ENCODE results near the gene MYO1E.

MYO1E gene

DNA sequence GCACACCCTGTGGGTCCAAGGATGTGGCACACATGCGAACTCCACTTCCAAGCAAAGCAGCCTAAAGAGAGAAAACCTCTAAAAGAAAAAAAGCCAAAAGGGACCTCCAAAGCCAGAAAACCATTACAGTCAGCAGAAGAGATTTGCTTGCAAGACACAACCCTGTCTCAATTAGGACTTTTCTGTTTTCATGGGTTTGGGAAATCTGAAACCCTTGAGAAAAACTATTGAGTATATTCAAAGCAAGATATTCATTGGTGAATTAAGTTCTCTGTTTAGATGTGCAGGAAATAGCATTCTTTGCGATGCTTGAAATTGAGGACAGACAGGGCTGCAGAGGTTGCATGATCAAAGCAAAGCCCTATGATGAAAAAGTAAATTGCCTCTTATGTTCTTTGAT, 176.3 kb downstream of the MYO1E start:
- no peak for DNase-seq (ENCODE audit: low read depth in 2 of 2)

DNA sequence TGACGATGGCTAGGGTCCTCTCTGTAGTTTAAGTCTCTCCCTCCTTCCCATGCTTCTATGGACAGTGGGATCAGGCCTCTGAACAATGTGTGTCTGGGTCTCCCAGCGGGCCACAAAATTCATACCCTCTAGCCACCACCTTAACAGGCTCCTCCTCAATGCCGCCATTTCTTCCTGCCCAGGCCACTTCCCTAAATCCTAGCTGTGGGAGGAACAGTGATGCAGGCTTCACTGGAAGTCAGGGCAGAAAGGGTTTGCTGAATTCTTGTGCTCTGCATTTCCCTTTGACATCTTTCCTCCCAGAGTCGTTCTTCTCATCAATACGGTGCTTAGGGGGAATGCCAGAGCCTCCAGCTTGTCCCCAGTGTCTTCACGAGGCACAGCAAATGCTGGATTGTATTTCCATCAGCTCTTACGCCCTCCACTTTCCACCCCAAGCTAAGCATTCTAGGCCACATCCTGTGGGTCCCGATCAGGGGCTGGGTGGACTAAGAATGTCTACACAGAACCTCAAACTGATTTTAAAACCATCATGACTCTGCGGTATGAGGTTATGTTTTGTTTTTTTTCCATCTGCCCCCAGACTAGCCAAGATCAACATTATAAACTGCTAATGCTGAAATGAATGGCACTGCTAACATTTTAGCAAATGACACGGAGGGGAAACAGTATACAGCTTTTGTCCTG, 177.9 kb downstream of the MYO1E start:
- no peak for DNase-seq (ENCODE audit: low read depth in 2 of 2)

DNA sequence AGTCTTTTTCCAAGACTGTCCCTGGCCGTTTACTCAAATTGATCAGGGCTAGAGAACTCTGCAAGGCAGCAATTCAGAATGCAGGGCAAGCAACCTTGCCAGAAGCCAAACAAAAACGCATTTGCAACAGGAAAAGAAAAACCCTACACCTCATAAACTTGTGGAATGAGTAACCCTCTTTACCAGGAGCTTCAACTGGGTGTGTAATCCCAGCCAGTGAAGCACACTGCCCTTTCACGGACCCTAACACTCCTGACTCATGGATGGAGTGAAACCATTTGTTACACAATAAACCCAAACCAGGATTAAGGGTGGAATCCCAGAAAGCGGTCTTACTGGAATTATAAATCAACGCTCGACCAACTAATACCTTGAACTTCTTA, 180.8 kb downstream of the MYO1E start:
- DNase-seq (ENCODE audit: low read depth in 2 of 2): no peak

DNA sequence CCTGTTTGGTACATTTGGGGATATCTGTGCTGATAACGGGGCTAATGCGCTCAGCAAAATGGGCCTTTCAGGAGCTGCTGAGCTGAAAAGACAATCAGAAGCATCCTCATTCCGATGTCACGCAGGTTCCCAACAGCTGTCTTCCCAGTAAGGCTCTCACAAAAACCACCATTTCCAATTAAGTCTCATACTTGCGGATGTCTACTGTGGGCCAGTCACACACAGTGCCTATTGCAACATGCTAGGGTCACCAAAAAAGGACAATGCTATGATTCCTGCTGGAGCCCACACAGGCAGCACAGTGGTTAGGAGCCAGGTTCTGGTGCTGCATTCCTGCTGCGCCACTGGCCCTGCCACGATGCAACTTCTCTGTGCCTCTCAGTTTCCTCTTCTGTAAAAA, 182.4 kb downstream of the MYO1E start:
- no peak for DNase-seq (ENCODE audit: low read depth in 2 of 2)

DNA sequence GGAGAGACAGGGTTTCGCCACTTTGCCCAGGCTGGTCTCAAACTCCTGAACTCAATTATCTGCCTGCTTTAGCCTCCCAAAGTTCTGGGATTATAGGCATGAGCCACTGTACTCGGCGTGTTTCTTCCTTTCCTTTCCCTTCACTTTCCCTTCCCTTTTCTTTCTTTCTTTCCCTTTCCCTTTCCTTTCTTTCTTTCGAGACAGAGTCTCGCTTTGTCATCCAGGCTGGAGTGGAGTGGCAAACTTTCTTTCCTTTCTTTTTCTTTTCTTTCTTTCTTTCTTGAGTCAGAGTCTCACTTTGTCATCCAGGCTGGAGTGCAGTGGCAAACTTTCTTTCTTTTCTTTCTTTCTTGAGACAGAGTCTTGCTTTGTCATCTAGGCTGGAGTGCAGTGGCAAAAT, 183.4 kb downstream of the MYO1E start:
- no peak for DNase-seq (ENCODE audit: low read depth in 2 of 2)

DNA sequence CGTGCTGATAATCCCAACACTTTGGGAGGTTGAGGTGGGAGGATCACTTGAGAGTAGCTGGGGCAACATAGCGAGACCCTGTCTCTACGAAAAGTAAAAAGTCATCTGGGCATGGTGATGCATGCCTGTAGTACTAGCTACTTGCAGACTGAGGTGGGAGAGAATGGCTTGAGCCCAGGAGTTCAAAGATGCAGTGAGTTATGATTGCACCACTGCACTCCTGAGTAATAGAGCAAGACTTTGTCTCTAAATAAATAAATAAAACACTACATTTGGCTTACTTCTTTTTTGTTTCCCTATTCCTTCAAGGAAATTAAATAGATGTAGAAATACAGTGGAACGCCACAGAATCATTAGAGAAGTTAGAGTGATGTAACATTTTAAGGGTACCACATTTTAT, 186.2 kb downstream of the MYO1E start:
- DNase-seq (ENCODE audit: low read depth in 2 of 2): no peak

DNA sequence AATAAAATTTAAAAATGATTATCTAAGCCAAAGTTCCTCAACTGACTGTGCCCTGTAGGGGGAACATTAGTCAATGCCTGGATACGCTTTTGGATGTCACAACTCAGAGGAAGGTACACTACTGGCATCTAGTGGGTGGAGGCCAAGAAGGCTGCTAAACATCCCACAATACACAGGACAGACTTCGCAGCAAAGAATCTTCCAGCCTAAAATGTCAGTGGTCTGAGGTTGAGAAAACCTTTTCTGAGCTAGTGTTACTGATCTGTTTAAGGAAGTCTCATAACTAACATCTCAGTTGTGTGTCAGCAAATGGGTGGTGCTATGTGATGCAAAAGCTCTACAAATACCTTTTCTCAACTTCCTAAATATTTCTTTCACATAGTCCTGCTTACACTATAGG, 186.9 kb downstream of the MYO1E start:
- DNase-seq (ENCODE audit: low read depth in 2 of 2): no peak

DNA sequence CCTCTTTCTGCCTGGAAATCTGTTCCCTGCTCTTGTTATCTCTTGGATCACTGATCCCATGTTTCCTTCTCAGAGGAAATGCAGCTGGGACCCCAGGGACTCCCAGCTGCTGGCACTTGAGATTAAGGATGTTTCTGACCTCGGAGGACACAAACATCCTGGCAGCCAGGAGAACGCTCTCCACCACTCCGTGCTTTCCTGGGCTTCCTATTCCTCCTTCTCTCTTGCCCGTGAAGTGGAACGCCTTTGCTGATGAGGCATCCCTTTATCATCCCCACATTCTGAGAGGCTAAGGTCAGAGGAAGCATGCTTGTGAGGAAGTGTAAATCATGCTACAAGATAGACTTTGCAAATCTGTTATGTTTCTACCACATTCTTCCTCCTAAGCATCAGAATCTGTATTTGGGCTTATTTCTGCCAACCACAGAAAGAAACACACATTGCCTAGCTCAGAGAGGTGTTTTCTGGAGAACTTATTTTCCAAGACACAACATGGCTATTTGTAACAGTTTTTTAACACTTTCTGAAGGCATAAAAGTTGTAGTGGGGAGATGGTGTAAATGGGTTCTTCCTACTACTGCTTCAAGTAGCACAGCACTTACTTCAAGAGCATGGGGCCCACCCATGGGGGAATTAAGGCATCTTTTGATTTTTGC, 191.6 kb downstream of the MYO1E start:
- no peak for DNase-seq (ENCODE audit: low read depth in 2 of 2)

DNA sequence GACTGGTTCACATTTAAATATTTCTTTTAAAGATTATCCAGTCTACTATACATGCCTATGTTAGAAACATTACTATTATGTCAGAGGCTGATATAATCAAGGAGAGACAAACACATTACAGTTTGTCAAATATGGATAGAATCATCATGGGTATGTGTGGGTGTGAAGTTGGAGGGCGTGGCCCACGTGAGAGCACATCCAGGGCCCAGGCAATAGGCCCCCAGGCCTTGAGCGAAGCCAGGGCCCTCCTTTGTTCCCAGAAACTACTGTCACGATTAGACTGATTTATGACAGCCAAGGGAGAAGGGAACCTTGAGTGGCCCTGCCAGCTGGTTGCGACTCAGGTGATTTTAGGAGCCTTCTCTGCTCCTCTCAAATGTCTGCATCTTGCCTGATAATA, 193.0 kb downstream of the MYO1E start:
- DNase-seq (ENCODE audit: low read depth in 2 of 2): no peak

DNA sequence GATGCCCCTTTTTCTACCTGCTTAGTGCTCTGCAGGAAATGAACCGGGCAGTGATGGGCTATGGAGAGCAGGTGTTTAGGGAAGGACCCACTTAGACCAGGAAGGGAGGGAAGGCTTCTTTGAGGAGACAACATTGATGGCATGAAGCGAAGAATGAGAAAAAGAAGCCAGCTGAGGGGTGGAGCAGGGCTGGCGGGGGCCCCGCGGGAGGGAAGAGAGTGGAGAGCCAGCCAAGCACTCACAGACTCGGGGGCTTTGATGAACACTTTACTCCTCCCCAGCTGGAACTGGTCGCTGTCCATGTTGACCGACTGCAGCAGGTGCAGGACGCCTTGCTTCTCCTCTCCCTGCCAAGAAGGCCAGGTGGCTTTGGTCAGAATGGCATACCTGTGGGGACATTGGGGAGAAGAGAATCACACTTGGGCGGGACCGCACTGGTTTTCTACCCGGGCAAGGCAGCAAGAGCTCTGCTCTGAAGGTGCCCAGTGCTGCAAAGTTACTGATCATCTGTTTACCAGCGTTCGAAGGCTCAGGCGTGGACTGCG, 194.4 kb downstream of the MYO1E start:
- no peak for DNase-seq (ENCODE audit: low read depth in 2 of 2)

DNA sequence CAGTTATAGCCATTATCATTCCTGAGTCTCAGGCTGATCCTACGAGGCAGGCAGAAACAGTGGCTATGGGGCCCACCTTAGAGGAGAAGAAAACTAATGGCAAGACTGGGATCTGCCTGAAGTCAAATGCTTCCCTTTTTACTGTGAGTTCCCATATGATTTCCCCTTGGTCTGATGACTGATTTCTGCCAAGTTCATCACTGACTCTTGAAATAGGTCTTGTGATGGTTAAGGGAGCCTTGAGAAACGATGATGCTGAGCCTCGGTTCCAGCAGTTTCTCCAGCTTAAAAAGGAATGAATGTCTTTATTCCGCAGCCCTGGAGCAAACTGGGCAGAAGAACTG, 195.4 kb downstream of the MYO1E start:
- no peak for DNase-seq (ENCODE audit: low read depth in 2 of 2)

DNA sequence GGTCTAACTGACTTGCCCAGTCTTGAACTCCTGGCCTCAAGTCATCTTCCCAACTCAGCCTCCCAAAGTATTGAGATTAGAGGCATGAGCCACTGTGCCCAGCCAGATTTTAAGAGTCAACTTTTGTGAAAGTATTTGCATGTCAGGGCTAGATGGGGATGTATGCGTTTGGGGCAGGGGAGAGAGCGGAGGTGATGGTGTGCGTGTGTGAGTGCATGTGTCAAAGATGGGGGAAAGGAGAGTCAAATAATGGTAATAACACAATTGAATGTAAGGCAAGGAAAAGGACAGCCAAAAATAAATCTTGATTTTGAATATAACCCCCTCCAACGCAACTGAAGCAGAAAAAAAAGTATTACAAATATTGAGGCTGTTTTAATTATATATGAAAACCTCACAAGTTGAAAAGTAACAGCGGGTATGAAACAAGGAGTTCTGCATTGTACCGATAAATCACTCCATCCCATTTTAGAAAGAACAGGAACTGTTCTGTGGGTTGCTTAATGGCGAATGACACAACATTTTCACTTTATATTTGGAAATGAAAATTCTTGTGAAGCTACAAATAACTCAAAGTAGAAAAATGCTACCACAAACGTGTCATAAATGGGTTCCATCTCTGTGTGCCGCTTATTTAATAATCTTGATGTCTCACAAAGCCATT, 195.9 kb downstream of the MYO1E start:
- no peak for DNase-seq (ENCODE audit: low read depth in 2 of 2)

DNA sequence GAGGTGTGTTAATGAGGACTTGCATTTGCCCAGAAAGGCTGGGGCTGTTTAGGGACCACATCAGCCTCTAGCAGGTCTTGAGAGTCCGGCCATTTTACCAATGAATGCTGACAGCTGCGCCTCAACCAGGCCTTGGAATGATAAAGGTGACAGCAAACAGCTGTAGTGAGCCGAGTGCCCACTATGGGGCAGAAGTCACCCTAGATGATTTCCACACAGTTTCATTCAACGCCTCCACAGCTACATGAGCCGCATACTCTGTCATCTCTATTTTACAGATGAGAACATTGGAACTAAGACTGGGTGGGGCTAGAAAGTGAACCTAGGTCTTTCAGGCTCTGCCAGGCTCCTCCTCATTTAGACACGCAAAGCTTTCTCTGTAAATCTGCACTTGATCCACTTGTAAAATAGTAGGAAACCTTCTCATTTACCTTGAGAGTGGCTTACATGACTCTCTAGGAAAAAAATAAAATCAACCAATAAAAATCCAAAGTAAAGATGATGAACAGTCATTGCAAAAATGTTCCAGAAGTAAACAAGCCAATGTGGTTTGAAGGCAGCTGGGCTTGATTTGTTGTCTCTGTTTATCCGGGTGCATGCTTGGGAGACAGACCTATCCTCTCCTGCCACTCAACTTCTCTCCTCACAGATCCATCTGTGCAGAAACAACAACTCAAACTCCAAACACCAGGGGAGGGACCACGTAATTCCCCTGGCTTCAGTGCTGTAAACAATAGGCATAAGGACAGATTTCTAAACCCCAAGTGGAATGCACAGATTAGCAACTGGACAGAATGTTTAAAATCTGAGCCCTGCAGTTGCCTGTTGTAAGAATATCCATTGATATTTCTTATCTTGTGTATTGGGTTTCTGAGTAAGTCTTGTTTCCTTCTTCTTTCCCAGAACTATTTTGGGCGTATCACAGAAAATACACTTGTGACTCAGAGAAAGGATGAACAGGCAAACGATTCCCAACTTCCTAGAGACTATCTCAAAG, 197.5 kb downstream of the MYO1E start:
- no peak for DNase-seq (ENCODE audit: low read depth in 2 of 2)

DNA sequence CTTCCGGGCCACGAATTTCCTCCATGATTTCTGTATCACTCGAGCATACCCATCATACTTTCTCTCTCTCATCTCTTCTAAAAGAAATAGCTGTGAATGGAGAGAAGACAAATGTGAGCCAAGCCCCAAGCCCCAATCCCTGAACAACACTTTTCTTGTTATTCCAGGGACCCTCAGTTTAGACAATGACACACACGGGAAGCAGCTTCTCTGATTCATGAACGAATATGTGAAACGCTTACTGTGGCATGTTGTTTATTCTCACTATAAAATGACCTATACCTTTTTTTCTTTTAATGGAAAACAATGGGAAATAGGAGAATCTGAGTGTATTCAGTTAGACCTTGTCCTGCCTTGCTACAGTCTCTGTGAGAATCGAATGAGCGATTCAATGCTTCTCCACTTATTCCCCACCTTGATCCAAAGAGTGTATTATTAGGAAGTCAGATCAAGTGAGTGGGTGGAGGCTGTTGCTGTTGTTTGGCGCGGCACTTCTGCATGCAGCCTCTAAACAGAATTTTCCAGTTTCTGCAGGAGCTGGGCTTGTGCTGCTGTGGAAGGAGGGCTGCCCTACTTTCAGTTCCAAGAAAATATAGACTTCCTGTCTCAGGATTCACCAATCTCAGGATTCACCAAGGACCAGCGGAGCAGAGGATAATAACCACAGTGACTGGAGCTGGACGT, 198.4 kb downstream of the MYO1E start:
- DNase-seq (ENCODE audit: low read depth in 2 of 2): no peak

DNA sequence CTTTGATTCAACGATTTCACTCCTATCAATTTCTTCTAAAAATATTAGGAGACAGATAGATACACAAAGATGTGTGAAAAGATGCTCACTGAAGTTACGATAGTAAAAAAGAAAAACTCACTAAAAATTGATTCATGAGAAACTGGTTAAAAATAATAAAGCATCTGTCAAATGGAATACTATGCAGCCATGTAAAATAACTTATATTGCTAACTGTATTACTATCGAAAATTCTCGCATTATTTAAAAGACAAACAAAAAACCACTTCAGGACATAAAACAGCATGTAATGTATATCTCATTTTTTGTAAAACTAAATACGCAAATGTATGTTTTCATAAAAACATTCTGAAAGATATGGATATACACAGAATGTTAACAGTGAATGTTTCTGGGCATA, 199.5 kb downstream of the MYO1E start:
- no peak for DNase-seq (ENCODE audit: low read depth in 2 of 2)

DNA sequence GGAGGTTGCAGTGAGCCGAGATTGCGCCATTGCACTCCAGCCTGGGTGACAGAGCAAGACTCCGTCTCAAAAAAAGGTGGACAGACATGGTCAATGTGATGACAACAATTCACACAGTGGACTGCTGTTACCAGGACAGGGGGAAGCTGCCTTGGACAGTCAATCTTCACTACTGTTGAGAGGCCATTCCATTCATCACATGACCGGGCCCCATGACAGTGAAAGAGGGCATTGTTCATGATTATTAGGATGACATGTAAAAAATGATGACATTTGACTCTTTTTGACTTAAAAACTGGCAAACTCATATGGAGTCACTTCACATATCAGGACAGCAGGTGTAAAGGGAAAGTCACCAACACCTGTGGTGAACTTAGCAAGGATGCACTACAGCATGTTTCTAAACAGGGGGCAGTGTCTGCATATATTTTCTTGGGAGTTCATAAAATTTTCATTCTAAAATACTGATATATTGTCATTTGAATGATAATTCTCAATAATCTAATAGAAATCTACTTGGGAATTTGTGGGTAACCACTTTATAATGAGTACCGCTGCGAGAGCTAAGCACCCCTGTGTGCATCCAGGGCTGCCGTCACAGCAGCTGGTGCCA, 200.3 kb downstream of the MYO1E start:
- DNase-seq (ENCODE audit: low read depth in 2 of 2): no peak

DNA sequence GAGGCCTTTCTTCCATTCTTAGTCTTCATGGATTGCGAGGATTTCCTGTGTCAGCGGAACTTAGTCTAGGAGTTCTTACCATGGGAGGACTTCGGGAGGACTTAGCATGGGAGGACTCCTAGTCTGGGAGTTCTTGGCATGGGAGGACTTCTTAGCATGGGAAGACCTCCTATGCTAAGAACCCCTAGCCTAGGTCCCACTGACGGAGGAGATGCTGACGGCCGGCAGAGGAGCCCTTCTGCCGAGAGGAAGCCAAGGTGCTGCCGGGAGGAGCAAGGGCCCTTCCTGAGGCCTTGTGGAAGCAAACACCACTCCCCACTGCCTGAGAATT, 201.6 kb downstream of the MYO1E start:
- DNase-seq (ENCODE audit: low read depth in 2 of 2): no peak

DNA sequence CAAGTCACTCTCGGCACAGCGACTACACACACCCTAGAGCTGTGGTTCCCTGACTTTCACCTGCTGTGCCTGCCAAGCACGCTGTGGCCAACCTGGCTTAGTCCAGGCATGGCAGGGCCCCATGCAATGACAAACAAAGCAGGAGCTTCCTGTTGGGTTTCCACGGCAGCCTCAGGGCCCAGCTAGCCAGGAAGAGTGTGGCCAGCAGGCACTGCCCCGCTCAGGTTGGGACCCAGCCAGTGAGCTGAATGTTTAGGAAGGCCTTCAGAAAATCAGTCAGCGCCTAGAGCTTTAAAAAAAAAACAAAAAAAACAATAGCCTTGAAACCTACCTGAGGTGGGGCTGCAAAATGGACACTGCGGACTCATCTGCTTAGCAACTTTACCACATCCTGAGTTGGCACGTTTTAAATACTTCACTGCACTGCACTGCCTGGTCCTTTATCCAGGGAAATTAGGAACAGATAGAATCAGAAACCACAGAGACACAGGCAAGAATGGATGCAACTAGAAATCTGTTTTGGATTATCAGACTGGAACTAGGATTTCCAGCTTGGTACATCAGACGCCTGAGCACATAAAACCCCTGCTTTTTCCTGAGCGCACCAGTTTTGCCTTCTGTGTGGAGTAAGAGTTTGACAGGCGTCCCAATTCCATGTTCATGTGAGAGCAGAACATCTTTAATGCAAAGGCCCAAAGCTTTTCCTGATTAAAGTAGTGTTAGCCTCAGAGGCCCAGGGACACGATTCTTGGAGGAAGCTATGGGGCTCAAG, 202.2 kb downstream of the MYO1E start:
- DNase-seq (ENCODE audit: low read depth in 2 of 2): no peak

DNA sequence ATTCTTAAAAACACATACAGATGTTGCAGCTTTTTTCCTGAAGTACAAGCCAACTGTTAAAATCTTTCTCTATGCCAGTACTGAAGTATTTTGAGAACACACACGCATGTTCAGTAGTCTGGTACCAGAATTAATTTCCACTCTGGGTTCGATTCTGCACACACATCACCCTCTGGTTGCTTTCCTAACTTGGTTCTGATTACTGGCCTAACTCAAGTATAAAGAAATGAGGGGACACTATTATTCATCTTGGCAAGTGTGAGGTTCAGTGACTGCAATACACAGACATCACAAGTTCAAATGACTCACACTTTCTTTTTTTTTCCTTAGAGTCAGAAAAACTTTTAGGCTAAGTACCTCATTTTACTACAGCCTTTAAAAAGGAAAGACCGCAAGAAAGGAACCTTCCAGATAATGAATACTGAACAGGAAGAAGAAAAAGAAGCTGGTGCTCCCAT, 203.4 kb downstream of the MYO1E start:
- DNase-seq (ENCODE audit: low read depth in 2 of 2): no peak

DNA sequence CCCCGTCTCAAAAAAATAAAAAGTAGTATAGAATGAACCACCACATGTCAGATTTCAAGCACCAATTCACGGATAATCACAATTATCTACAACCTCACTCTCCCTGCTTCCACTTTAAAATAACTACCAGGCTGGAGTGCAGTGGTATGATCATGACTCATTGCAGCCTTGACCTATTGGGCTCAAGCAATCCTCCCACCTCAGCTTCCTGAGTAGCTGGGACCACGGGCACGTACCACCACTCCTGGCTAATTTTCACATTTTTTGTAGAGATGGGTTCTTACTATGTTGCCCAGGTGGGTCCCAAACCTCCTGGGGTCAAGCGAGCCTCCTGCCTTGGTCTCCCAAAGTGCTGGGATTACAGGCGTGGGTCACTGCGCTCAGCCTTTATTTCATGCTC, 204.1 kb downstream of the MYO1E start:
- DNase-seq (ENCODE audit: low read depth in 2 of 2): no peak
